NOMO-1 (cell line): ENCODE data around the gene STC2.
A peak's percentile ranks its signal among the peaks of the same experiment; 100 is the strongest.
"Not testable (repeated sequence)": the region's sequence is repeated elsewhere in the genome, so short reads cannot be mapped to it uniquely, and the experiment has no call there.

Experiments
- DNase-seq, 2 experiments: peaks; one replicate each; lab custom pipeline; 2025; ENCODE audit not compliant: unreplicated experiment in 2 of 2; lab: John Stamatoyannopoulos, UW

Gene STC2

DNA sequence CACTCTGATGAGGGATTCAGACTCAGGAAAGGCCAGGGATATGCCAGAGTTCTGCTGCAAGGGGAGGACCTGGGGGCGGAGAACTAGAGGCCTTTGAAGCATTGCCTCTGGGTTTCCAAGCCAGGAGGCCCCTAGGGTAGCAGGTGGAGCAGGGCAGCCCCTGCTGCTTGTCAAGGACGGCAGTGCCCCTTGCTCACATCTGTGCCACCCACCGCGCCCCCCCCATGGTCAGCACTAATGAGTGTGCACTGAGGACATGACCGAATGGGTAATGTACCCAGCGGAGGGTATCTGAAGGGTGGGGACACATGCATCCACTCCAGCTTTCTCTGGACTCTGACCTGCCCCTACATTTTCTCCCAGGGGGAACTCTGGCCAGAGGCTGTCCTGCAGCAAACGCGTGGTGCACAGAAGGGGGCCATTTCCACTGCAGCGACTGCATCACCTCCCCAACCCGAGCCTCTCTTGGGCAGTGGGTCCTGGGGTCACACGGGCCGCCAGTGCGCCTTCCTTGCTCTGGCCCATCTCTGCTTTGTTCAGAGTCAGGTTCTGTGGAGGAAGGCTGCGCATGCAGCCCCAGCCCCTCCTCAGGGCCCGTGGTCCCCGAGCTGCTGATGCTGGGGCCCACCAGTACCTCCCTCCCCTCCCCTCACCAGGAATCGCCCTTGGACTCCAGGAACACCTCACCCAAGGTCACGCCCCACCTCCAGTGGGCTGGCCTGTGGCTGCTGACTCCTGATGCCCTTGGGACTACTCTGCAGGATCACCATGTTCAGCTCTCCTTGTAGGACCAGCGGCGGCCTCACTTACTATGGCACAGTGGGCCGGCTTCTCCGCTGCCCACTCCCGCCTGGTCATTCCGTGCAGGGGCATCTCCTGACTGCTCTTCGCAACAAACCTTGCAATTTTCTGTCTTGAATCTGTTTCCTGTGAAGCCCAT lies 31.2 kb downstream of the STC2 start:
- no peak for DNase-seq

DNA sequence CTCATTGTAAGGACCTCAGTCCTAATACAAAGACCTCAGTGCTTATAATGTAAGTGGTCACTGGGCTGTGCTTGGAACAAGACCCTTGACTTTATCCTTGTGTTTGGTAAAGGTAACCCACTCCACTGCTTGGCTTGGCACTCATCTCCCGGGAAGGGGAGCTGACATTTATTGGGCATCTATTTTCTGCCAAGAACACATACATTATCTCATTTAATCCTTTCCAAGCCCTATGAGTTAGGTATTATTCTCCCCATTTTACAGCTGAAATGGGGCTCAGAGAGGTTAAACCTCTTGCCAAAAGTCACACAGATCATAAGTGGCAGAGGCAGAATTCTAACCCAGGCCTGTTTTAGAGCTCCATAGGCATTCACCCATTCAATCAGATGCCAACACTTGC lies 32.4 kb downstream of the STC2 start:
- no peak for DNase-seq

DNA sequence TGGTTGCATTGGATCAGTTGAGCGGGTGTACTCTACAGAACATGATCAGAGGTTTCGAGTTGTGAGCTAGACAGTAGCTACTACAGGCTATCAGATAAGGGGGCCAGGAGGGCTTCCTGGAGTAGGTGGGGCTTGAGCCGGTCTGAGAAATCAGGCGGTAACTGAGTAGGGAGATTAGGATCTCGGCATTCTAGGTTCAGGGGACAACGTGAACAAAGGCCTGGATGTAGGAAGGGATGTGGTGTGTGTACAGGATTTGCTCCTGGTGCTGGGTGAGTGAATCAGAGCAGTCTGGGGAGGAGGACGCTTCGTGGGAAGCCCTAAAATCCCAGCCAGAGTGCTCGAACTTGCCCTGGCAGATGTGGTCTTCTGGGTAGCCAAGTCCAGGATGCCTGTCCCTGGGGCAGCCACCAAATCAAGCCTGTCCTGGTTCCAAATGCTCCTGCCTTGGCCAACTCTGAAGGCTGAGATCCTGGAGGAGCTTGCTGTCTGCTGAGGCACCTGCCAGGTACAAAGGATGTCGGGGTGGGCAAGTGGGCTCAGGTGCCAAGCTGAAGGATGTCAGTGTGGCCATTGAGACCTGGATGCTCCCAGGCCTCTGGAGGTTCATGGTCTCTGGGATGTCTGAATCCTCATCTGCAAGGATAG lies 33.4 kb downstream of the STC2 start:
- no peak for DNase-seq

DNA sequence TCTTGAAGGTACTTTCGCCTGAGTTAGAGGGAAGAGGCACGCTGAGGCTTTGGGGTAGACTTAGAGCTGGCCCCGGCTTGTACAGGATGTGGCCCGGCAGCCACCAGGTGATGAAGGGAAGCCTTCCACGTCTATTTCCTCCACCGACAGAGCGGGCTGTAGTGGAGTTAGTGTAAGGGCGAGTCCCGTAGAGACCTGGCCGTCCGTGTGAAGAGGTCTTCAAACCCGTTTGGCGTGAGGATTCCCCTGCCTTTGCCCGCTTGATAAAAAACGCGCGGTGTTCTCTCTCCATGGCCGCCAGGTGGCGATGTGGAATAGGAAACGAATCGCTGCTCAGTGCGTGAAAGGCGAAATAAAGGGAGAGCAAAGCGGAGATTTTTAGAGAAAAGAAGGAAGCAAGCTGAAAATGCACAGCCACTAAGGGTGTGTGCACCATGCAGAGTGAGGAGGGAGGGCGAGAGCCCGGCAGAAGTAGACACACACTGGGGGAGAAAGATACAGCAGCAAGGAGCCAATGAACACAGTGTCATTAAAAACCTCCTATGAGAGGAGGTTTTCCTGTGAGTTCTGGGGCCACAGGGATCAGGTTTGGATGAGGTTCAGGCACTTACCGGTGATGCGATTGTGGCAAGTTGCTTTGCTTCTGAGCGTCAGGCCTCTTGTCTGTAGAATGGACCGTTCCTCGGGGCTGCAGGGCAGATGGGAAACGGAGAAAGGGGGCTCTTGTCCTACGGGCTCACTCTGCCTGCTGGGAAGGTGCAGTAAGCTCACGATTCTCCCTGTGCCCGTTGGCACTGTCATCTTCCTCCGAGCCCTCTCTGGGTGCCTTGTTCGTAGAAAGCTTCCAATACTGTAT lies 34.2 kb downstream of the STC2 start:
- DNase-seq, result peak; percentile 39 to 64

DNA sequence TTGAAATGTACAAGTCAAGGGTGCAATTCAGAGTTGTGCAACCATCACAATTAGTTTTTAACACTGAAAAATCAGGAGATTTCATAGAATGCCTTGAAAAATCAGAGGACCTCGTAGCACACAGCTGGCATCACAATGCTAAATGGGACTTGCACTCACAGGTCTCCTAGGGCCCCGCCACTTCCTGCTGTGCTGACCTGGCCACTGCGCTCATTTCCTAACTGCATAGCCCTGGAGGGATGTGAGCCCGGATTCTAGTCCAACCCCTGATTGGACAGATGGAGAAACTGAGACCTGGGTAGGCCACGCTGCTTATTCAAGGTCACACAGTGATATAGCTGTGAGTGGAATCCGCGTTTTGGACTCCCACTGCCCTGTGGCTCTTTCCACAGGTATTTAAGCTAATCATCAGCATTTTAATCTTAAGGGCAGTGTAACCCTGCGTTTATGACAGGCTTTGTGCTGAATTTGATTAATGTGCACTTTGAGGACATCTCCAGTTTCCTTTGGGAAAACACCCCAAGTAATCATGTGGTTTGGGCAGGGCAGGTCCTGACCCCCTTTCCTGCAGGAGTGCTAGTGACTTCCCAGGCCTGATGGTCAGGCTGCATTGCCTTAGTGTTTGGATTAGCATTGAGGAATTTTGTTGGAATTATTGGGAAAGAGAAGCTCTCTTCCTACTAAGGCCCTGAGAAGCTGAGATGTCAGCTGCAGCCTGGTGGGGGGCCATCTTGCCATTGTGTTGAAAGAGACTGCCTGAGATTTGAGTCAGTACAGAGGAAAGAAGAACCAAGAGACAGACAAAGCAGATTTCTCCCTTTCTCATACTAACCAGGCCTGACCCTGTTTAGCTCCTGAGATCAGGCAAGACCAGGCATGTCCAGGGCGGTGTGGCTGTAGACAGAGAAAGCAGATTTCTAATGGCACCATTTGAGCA lies 36.2 kb downstream of the STC2 start:
- DNase-seq, result no peak

DNA sequence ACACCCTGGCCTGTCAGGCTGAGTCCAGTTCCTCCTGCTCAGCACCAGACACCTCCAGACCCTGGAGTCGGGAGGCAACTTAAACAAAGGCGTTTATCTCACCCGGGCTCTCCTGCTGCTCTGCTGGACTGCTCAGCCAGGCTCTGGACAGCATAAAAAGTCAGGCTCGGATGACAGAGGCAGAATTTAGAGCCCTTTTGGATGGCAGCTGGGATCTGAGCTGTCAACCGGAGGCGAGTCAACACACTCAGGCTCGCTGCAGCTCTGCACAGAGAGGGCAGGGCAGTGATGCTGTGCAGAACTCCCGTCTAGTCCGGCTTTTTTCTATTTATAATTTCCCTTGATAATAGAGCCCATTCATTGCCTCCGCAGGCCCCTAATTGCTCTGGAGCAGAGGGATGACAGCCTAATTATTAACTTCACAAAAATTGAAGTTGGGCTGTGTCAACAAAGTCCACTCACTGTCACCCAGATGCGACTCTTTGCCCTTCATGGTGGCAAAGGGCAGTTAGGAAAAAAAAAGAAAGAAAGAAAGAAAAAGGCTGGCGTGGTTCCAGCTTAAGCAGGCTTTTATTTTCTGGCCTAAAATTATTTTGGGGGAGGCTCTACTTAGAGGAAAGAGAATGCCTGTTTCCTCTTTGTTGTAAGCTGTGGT lies 37.6 kb downstream of the STC2 start:
- no peak for DNase-seq

DNA sequence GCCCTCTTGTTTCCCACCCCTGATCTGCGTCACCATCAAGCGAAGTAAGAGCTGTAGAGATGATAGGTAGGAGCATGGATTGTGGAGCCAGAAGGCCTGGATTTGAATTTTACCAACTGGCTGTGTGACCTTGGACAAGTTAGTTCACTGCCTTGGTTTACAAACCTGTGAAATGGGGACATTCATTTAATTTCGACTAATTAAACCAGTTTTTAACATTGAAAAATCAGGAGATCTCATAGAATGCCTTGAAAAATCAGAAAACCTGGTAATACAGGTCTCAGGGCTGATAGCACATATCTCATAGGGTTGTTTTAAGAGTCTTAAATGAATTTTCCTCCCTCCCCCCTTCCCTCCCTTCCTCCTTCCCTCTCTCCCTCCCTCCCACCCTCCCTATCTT lies 38.8 kb downstream of the STC2 start:
- DNase-seq, result no peak

DNA sequence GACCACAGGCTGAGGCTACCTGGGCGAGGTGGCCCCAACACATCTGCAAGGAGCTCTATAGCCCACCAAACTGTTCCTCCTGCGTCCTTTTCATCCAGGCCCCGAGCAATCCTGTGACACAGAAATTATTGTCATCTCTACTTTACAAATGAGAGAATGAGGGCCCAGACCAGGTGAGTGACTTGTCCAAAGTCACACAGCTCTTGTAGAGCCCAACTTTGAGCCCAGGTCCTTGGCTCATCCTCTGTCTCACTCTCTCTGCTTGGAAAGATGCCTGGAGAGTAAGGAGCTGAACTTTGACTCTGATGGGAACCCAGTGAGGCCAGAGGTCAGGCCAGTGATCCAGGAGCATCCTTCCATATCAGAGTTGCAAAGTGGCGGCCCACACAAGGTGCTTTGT lies 39.6 kb downstream of the STC2 start:
- no peak for DNase-seq

DNA sequence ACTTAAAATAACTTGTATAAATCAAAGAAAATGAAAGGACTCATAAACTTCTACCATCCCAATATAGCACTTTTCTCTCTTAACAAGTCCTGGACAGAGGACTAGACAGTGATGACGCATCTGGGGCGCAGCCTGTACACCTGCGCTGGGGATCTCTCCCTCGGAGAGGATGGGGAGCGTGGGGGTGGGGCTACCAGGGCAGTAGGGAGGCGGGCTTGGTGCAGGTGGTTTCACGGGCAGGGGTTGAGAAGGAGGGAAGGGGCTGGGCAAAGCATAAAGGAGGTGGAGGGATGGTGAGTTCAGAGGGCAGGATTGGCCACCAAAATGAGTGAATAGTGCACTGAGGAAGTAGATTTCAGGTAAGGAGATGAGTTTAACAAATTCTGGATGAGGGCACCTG lies 41.1 kb downstream of the STC2 start:
- no peak for DNase-seq

DNA sequence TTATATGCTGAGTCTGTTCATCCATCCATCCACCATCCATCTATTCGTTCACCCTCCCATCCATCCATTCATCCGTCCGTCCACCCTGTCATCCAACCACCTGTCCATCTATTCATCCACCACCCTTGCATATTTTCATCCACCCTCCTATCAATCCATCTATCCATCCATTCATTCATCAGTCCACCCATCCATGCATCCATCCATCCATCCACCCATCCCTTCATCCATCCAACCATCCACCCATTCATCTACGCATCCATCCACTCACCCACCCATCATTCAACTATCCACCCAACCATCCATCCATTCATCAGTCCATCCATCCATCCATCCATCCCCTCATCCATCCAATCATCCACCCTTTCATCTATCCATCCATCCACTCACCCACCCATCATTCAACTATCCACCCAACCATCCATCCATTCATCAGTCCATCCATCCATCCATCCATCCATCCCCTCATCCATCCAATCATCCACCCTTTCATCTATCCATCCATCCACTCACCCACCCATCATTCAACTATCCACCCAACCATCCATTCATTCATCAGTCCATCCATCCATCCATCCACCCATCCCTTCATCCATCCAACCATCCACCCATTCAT lies 43.8 kb downstream of the STC2 start:
- not testable (repeated sequence) for DNase-seq

DNA sequence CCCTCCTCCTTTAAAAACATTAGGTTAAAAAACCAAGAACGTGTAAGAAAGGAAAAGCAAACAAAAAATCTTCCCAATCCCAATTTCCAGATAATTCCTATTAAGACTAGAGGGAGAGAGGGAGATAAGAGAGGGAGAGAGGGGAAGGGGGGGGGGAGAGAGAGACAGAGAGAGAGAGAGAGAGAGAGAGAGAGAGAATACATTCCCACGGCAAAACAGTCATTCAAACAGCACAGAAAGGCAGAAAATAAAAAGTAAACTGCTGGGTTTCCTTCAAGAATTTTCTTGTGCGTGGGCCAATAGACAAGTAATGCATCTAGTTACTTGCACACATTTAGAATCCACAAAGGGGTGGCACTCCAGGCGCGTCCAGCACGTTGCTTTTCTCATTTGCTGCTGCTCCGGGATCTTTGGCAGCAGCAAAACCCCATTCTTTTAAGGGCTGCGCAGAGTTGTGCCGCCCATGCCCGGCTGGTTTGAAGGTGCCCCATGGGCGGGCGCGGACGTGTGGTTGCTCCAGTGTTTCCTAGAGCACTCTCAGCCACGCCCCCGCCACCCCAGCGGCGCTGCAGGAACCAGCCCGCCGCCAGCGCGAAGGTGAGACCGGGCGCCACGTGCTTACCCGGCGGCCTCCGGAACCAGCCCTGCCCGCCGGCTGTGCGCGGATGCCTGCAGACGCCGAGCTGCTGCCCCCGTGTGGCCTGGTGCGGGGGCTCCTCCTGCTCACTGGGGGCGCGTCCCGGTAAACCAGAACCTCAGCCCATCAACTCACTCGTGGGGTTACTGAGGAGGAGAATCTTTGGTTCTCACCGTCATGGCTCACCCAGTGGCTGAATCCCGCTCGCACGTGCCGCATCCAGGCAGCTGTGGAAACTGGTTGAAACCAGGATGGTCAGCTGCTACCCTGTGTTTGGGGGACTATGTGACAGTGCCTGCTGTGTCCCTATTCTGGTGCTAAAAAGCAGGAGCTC lies 44.6 kb downstream of the STC2 start:
- DNase-seq, result peak; percentile 68 to 84

DNA sequence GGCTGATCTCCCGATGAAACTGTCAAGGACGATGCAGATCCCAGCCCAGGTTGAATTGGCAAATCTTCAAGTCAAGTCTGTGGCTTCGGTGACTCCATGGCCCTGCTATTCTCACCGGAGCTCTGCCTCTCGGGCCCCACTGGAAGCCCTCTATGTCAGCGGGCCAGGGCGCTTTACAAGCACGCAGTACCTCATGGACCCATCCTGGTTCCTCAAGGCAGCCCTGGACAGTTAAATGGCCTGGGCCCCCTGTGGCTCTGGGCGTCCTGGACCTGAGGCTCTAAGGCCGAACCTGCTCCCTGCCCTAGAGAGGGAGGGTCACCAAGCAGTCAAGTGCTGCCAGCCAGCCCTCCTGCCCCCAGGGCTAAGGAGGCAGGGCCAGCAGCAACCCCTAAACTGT lies 45.3 kb downstream of the STC2 start:
- no peak for DNase-seq

DNA sequence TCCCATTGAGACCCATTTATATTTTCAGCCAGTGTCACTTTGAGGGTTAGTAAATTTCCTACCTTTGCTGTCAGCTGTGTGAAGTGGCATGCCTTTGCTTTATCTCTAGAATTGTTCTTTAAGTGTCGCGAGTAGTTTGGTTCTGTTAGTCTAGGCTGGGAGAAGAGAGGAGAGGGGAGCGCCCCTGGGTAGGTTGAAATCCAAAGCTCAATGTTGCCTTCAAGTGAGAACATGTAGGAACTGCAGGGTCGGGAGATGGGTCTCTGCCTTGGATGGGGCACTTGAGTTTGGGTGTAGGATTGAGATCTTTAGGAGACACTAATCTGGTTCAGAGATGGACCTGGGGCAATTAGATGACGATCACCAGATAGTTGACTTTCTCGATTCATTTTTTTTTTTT lies 46.3 kb downstream of the STC2 start:
- DNase-seq, result no peak

DNA sequence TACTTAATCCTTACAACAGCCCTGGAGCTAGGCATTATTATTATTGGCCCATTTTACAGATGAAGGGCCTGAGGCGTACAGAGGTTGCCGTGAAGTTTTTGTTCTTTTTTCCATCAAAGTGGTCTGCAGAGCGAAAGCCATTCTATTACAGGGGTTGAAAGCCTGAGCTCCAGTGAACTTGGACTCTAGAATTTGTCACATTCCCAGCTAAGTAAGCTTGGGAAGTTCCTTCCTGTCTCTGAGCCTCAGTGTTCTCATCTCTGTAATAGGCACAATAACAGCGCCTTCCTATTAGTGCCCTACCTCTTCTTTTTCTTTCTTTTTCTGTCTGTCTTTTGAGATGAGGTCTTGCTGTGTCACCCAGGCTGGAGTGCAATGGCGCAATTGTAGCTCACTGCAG lies 49.0 kb downstream of the STC2 start:
- no peak for DNase-seq

DNA sequence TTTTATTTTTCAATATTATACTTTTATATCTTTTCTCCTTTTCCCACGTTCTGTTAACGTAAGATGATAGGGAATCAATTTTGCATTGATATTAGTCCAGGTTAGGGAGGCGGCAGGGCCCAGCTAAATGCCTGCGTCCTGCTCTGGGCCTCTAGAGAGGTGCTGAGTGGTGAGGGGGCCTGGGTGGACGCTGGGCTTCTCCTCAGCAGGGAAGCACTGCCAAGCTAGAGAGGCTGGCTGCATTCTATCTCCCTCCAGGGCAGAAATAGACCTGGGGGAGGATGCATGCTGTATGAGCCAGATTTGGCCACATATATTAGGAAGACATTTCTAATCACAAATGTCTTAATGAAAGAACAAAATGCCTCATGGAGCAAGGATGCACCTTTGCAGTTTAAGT lies 49.6 kb downstream of the STC2 start:
- DNase-seq, result no peak

DNA sequence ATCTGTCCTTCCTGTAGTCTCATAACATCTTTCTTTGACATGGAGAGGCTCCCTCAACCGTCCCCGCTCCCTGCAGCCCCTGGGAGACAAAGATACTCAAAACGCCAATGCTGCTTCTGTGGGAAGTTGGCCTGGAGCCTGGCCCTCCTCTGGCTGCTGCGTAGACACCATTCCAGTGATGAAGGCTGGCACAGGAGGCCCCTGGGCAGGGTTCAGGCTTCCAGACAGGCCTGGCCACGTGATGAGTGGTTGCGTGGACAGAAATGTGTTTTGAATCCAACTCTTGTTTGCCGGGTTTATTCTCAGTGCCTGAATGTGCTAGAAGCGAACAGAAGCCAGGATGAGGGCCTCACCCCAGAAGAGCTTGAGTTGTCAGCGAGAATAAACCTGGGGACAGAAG lies 50.0 kb downstream of the STC2 start:
- DNase-seq, result no peak

DNA sequence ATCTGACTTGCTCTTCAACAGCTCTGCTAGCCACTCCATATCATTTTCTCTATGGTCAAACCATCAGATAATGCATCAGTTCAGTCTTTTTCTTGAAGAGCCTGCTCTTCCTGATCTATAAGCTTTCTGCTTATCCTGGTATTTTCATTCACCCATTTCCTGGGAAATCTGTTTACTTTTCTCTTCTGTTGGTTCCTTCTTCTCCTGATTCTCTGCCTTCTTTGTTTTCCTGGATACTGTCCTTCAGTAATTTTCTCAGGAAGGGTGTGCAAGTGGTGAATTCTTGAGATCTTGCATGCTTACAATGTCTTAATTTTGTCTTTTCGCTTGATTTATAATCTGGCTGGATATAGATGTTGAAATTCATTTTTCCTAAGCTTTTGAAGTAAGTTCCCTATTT lies 53.4 kb downstream of the STC2 start:
- no peak for DNase-seq

DNA sequence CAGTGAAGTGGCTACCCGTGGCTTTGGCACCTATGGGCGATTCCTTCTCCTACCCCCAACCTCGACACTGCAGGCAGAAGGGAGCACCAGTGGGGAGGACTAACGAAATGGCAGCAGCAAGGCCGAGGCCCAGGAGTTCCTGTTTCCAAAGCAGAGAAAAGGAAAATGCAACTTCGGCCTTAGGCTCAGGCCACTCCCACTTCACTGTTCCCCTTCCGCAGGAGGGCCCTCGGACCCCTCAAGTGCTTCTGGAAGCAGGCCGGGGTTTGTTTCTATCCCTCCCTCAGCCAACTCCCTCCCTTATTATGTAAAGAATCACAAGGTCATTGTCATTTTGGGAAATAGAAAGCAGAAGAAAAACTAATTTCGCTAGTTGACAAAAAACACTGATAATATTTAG lies 56.8 kb downstream of the STC2 start:
- peak; percentile 45 to 46 for DNase-seq
